NT2/D1 (cell line): Measurements from ENCODE around the gene RIPOR3.

Experiments
- SUZ12 ChIP-seq: IDR thresholded peaks from 2 replicates; pipeline ENCODE4 v1.6.1; 2011; ENCODE audit not compliant: insufficient read length, insufficient read depth; ENCODE audit errors: extremely low read depth
- YY1 ChIP-seq: IDR thresholded peaks from 2 replicates; pipeline ENCODE4 v1.6.1; 2011; ENCODE audit not compliant: insufficient read length, insufficient read depth
- ZNF274 ChIP-seq: IDR thresholded peaks from 2 replicates; pipeline ENCODE4 v1.6.1; 2011; ENCODE audit warnings: mild to moderate bottlenecking, low read depth, low read length

DNA sequence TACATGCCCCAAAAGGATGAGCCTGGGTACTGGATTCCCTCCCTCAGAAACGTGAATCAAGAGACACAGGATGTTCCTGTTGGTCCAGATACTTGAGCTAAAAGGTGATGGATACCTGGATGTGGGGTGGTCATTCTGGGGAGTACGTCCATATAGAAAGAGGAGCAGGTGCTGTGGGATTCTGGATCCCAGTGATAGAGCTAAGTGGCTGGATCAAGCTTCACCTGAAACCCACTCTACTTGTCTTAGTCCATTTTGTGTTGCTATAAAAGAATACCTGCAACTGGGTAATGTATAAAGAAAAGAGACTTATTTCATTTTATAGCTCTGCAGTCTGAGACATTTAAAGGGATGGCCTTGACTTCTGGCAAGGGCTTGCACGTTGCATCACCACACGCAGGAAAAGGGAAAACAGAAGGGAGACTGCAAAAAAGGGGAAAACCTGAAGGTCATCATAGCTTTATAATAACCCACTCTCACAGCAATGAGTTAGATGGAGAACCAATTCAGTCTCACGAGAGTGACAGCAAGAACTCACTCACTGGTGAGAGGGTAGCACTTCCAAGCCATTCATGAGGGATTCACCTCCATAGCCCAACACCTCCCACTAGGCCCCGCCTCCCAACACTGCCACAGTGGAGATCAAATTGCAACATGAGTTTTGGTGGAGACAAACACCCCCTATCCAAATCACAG lies 31.2 kb downstream of the RIPOR3 start:
- TF ChIP-seq ZNF274 (no peak), SUZ12 (no peak), YY1 (no peak)
